ENCODE results near the gene SPCS2.

The SPCS2 gene

DNA sequence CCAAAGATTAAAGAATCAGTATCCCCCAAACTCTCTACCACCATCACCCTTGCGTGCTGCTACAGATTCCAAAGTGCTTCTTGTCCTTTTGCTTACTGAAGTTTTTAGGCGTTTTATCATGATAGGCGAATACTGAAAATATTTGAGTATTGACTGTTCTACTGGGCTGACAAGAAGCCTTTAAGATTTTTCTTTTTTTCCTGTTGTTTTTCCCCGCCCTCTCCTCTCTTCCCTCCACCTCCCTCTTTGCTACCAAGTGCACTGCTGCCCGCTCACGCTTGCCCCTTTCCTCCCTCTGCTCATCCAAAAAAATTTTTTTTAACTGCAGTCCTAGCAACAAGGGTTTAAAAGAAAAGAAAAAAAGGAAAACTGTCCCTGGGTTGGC is 679 bp downstream of the SPCS2 start:
- H3K9me3 Mint-ChIP-seq = no peaks in the 10 kb centered on the region
- H3K4me1 Mint-ChIP-seq = peaks cover 21% of the 10 kb centered on the region
- H3K4me3 Mint-ChIP-seq = peak overlapping the region; percentile 94 to 96 (median 95)
- no peaks in the 10 kb centered on the region for H3K27me3 Mint-ChIP-seq (ENCODE audit: low read depth)
- peak overlapping the region; percentile 74 to 93 (median 91) for H3K27ac Mint-ChIP-seq
- TF ChIP-seq, protein P1, sequence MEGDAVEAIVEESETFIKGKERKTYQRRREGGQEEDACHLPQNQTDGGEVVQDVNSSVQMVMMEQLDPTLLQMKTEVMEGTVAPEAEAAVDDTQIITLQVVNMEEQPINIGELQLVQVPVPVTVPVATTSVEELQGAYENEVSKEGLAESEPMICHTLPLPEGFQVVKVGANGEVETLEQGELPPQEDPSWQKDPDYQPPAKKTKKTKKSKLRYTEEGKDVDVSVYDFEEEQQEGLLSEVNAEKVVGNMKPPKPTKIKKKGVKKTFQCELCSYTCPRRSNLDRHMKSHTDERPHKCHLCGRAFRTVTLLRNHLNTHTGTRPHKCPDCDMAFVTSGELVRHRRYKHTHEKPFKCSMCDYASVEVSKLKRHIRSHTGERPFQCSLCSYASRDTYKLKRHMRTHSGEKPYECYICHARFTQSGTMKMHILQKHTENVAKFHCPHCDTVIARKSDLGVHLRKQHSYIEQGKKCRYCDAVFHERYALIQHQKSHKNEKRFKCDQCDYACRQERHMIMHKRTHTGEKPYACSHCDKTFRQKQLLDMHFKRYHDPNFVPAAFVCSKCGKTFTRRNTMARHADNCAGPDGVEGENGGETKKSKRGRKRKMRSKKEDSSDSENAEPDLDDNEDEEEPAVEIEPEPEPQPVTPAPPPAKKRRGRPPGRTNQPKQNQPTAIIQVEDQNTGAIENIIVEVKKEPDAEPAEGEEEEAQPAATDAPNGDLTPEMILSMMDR (IDR thresholded peaks at IDR 0.05; ENCODE audit: unreplicated experiment in 3 of 3) = no peak
- peaks cover 27% of the 10 kb centered on the region for H3K36me3 Mint-ChIP-seq (ENCODE audit: low read depth)

DNA sequence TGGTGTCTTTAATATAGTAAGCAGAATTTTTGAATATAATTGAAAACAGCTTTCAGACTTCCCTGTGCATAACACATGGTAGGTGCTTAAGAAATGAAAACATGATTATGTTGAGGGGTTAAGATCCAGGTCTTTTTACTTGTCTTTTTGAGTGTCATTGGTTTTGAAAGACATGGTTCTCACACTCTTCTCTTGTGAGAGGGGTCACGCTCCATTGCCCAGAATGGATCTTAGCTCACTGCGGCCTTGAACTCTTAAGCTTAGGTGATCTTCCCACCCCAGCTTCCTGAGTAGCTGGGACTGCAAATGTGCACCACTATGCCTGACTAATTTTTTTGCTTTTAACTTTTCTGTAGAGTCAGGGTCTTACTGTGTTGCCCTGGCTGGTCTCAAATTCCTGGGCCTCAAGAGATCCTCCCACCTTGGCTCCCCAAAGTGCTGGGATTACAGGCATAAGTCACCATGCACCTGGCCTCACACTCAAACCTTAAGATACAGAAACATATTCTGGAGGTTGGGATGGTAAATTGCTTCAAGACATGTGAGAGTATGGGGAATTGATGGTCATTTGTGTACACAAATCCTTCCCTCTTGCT is 1.4 kb downstream of the SPCS2 start:
- TF ChIP-seq, protein P1 (IDR thresholded peaks at IDR 0.05; ENCODE audit: unreplicated experiment in 3 of 3) = no peak
- peaks cover 21% of the 10 kb centered on the region for H3K4me1 Mint-ChIP-seq
- no peaks in the 10 kb centered on the region for H3K27me3 Mint-ChIP-seq (ENCODE audit: low read depth)
- H3K9me3 Mint-ChIP-seq = no peaks in the 10 kb centered on the region
- H3K27ac Mint-ChIP-seq = peak overlapping the region; percentile 74 to 93 (median 91)
- H3K36me3 Mint-ChIP-seq (ENCODE audit: low read depth) = peaks cover 32% of the 10 kb centered on the region
- peak overlapping the region; percentile 94 to 96 (median 95) for H3K4me3 Mint-ChIP-seq

DNA sequence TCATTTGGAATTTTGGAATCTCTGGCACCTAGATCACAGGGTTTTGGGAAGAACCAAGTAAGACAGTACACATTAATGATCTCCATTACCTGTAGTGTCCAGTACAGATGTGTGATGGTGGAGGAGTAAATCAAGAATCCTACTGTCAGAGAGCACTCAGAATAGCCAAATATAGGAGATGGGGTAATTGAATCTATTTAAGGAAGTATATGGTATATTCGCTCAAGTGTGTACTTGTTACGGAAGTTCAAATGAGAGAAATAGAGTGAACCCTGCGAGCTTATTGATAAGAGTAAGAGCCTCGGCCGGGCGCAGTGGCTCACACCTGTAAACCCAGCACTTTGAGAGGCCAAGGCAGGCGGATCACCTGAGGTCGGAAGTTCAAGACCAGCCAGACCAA is 2.2 kb downstream of the SPCS2 start:
- Mint-ChIP-seq H3K36me3 (ENCODE audit: low read depth) (peaks cover 36% of the 10 kb centered on the region), H3K4me3 (peak overlapping the region; percentile 94 to 96 (median 95)), H3K27ac (peak overlapping the region in 2 of 3 experiments; percentile 74 to 91), H3K27me3 (ENCODE audit: low read depth) (no peaks in the 10 kb centered on the region), H3K9me3 (no peaks in the 10 kb centered on the region), H3K4me1 (peaks cover 25% of the 10 kb centered on the region)
- TF ChIP-seq, protein P1 (IDR thresholded peaks at IDR 0.05; ENCODE audit: unreplicated experiment in 3 of 3) = no peak

DNA sequence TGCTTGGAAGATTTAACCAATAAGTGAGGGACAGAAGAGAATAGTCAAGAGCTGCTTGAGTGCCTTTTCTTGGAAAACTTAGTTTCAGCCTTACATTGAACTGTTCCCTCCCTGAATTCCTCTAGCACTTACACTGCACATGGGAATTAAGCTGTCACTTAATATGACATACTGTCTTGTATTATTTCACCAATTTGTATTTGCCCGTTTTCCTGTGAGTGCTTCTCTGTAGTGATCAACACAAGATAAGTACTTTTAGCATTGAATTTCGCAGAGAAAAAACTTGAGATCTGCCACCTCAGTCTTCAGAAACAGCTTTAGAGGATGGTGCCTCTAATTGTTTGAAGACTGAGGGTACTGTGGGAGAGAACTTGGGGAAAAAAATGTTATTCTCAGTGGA is 3.7 kb downstream of the SPCS2 start:
- no peak overlapping the region for H3K27ac Mint-ChIP-seq
- H3K4me3 Mint-ChIP-seq = peak overlapping the region in 1 of 3 experiments; percentile 18
- TF ChIP-seq, protein P1 (IDR thresholded peaks at IDR 0.05; ENCODE audit: unreplicated experiment in 3 of 3) = no peak
- peaks cover 43% of the 10 kb centered on the region for H3K36me3 Mint-ChIP-seq (ENCODE audit: low read depth)
- no peaks in the 10 kb centered on the region for H3K27me3 Mint-ChIP-seq (ENCODE audit: low read depth)
- H3K9me3 Mint-ChIP-seq = no peaks in the 10 kb centered on the region
- H3K4me1 Mint-ChIP-seq = peaks cover 31% of the 10 kb centered on the region

DNA sequence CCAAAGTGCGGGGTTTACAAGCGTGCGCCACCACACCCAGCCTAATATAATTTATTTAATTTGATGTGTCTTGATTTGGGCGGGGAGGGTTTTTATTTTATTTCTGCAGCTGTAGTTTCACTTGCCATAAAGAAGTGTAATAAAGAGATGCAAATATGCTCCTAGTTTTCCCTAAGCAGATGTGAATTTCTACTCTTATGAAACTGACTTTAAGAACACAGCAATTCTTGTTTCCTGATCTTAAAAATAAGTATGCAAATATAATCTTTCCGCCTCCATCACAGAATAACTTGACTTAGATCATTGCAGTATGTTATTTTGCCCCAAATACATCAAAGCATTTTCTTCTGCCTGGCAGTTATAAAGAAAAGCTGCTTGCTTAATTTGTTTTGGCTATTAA is 4.4 kb downstream of the SPCS2 start:
- H3K4me3 Mint-ChIP-seq = no peak overlapping the region
- no peak overlapping the region for H3K27ac Mint-ChIP-seq
- peaks cover 43% of the 10 kb centered on the region for H3K36me3 Mint-ChIP-seq (ENCODE audit: low read depth)
- TF ChIP-seq, protein P1 (IDR thresholded peaks at IDR 0.05; ENCODE audit: unreplicated experiment in 3 of 3) = no peak
- no peaks in the 10 kb centered on the region for H3K27me3 Mint-ChIP-seq (ENCODE audit: low read depth)
- no peaks in the 10 kb centered on the region for H3K9me3 Mint-ChIP-seq
- H3K4me1 Mint-ChIP-seq = peaks cover 33% of the 10 kb centered on the region

DNA sequence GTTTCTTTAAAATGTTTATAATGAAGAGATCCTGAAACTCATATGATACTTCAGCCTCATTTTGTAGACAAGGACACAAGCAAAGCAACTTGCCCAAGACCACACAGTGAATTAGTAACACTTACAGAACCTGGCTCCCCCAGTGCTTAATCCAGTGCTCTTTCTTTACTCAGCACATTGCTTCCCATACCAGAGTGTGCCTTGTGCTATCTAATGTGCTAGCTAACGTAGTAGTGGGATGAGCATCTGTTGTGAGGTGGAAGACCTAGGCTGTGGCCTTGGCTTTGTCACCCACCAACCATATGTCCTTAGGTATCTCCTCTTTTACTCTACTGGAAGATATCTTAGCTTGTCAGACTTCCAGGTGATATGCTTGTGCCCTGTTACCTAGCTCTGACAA is 5.1 kb downstream of the SPCS2 start:
- Mint-ChIP-seq H3K4me3 (no peak overlapping the region), H3K36me3 (ENCODE audit: low read depth) (peaks cover 47% of the 10 kb centered on the region), H3K27me3 (ENCODE audit: low read depth) (no peaks in the 10 kb centered on the region), H3K27ac (no peak overlapping the region), H3K9me3 (no peaks in the 10 kb centered on the region), H3K4me1 (peaks cover 35% of the 10 kb centered on the region)
- TF ChIP-seq, protein P1 (IDR thresholded peaks at IDR 0.05; ENCODE audit: unreplicated experiment in 3 of 3) = no peak
